ENCODE results near the gene ANLN. TPM values are rescaled to one million over a fixed set of nuclear protein-coding genes. Genes with fewer than 3 reads are reported as not detected.

The ANLN gene
- total and polyA plus RNA-seq, 4 donors = 12.4 to 35.5 (median 18.7) TPM

GRCh38 chr7:36390199-36391090 is 783 bp downstream of the ANLN start:
- peaks cover 4% of the 10 kb centered on the region for H3K4me1 ChIP-seq (ENCODE audit: control insufficient read depth, insufficient read depth, low read length)
- WGBS (ENCODE audit: insufficient coverage) = 0% methylated on average over 20 of the region's 26 CpGs
- peak overlapping the region; percentile 86 for H3K27ac ChIP-seq (ENCODE audit: low read depth, low read length)
- DNase-seq (ENCODE audit: low read depth in 4 of 6, low spot score in 6 of 6) = peak in 4 of 6 donors; percentile 38 to 87 (median 68)
- H3K9me3 ChIP-seq (ENCODE audit: control insufficient read depth, insufficient read depth, low read length) = no peaks in the 10 kb centered on the region
- peak overlapping the region; percentile 84 for H3K4me3 ChIP-seq (ENCODE audit: low read depth, low read length)
- no peaks in the 10 kb centered on the region for H3K27me3 ChIP-seq (ENCODE audit: control insufficient read depth, insufficient read depth, low read length)
- H3K36me3 ChIP-seq (ENCODE audit: control insufficient read depth, insufficient read depth, low read length) = no peaks in the 10 kb centered on the region

GRCh38 chr7:36391436-36392198 is 2.0 kb downstream of the ANLN start:
- Histone ChIP-seq H3K4me3 (ENCODE audit: low read depth, low read length) (no peak overlapping the region), H3K9me3 (ENCODE audit: control insufficient read depth, insufficient read depth, low read length) (no peaks in the 10 kb centered on the region), H3K36me3 (ENCODE audit: control insufficient read depth, insufficient read depth, low read length) (no peaks in the 10 kb centered on the region), H3K27me3 (ENCODE audit: control insufficient read depth, insufficient read depth, low read length) (no peaks in the 10 kb centered on the region), H3K27ac (ENCODE audit: low read depth, low read length) (no peak overlapping the region), H3K4me1 (ENCODE audit: control insufficient read depth, insufficient read depth, low read length) (peaks cover 4% of the 10 kb centered on the region)
- no peak for DNase-seq (ENCODE audit: low read depth in 4 of 6, low spot score in 6 of 6)
- WGBS (ENCODE audit: insufficient coverage) = no CpG with 5 or more reads among the region's 10 CpGs

DNA sequence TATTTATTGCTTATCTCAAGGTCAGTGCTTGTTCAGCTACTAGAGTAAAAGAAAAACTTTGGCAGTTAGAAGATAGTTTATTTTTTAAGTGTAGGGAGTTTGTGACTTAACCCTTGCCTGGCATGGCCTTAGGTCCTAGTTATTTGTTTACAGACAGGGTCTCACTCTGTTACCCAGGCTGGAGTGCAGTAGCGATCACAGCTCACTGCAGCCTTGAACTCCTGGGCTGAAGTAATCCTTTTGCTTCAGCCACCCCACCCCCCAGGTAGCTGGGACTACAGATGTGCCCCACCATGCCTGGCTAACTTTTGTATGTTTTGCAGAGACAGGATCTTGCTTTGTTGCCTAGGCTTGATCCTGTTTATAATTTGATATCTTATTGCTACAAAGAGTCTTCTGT is 4.2 kb downstream of the ANLN start:
- peaks cover 4% of the 10 kb centered on the region for H3K4me1 ChIP-seq (ENCODE audit: control insufficient read depth, insufficient read depth, low read length)
- WGBS (ENCODE audit: insufficient coverage) = 100% methylated on average over 1 of the region's 1 CpG
- H3K27ac ChIP-seq (ENCODE audit: low read depth, low read length) = no peak overlapping the region
- no peaks in the 10 kb centered on the region for H3K27me3 ChIP-seq (ENCODE audit: control insufficient read depth, insufficient read depth, low read length)
- no peaks in the 10 kb centered on the region for H3K36me3 ChIP-seq (ENCODE audit: control insufficient read depth, insufficient read depth, low read length)
- H3K9me3 ChIP-seq (ENCODE audit: control insufficient read depth, insufficient read depth, low read length) = no peaks in the 10 kb centered on the region
- H3K4me3 ChIP-seq (ENCODE audit: low read depth, low read length) = no peak overlapping the region
- DNase-seq (ENCODE audit: low read depth in 4 of 6, low spot score in 6 of 6) = no peak

DNA sequence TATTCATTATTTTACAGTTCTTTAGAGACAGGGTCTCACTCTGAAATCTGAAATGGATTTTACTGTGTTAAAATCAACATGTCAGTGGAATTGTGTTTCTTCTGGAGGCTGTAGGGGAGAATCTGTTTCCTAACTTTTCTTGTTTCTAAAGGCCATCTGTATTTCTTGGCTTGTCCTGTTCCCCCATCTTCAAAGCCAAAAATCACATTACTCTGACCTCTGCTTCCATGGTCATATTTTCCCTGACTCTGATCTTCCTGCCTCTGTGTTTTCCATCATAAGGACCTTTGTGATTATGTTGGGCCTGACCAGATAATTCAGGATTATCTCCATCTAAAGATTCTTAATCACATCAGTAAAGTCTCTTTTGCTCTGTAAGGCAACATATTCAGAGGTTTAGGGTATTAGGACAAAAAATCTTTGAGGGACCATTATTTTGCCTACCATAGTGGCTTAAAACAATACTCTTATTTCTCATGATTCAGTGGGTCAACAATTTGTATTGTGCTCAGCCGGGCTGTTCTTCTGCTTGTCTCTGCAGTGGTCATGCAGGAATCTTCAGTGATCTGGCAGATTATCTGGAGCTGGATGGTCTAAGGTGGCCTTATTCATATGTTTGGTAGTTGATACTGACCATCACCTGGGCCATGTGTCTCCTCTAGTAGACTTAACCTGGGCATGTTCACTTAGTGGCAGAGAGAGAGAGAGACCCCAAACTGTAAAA is 5.7 kb downstream of the ANLN start:
- H3K27me3 ChIP-seq (ENCODE audit: control insufficient read depth, insufficient read depth, low read length) = no peaks in the 10 kb centered on the region
- H3K36me3 ChIP-seq (ENCODE audit: control insufficient read depth, insufficient read depth, low read length) = peaks cover under 1% of the 10 kb centered on the region
- no peak overlapping the region for H3K27ac ChIP-seq (ENCODE audit: low read depth, low read length)
- no peak overlapping the region for H3K4me3 ChIP-seq (ENCODE audit: low read depth, low read length)
- no peaks in the 10 kb centered on the region for H3K4me1 ChIP-seq (ENCODE audit: control insufficient read depth, insufficient read depth, low read length)
- no peaks in the 10 kb centered on the region for H3K9me3 ChIP-seq (ENCODE audit: control insufficient read depth, insufficient read depth, low read length)
- DNase-seq (ENCODE audit: low read depth in 4 of 6, low spot score in 6 of 6) = peak in 1 of 6 donors; percentile 36
- 100% methylated on average over 1 of the region's 1 CpG for WGBS (ENCODE audit: insufficient coverage)

- Histone ChIP-seq H3K27me3 (ENCODE audit: control insufficient read depth, insufficient read depth, low read length) (no peaks in the 10 kb centered on the region), H3K4me1 (ENCODE audit: control insufficient read depth, insufficient read depth, low read length) (no peaks in the 10 kb centered on the region), H3K4me3 (ENCODE audit: low read depth, low read length) (no peak overlapping the region), H3K36me3 (ENCODE audit: control insufficient read depth, insufficient read depth, low read length) (peaks cover 2% of the 10 kb centered on the region), H3K27ac (ENCODE audit: low read depth, low read length) (no peak overlapping the region), H3K9me3 (ENCODE audit: control insufficient read depth, insufficient read depth, low read length) (no peaks in the 10 kb centered on the region)
- WGBS (ENCODE audit: insufficient coverage) = 100% methylated on average over 4 of the region's 4 CpGs
- DNase-seq (ENCODE audit: low read depth in 4 of 6, low spot score in 6 of 6) = no peak
Measured at GRCh38 chr7:36396150-36396549, 6.5 kb downstream of the ANLN start.

DNA sequence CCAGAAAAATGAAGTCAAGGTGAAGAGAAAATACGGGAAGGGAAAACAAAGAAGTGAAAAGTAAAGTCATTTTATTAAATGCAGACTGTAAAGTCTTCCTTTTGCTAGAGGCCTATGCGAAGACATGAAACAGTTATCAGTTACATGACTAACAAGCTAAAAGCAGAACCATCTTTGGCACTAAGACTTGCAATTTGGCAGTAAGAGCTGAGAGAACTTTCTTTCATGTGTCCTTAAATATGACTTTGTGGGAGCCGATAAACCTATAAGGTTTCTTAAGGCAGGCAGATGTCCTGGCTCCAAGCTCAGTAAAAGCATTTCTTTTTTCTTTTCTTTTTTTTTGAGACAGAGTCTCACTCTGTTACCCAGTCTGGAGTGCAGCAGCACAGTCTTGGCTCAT is 10.4 kb downstream of the ANLN start:
- no peaks in the 10 kb centered on the region for H3K27me3 ChIP-seq (ENCODE audit: control insufficient read depth, insufficient read depth, low read length)
- no peaks in the 10 kb centered on the region for H3K4me1 ChIP-seq (ENCODE audit: control insufficient read depth, insufficient read depth, low read length)
- DNase-seq (ENCODE audit: low read depth in 4 of 6, low spot score in 6 of 6) = peak in 1 of 6 donors; percentile 53
- no peaks in the 10 kb centered on the region for H3K9me3 ChIP-seq (ENCODE audit: control insufficient read depth, insufficient read depth, low read length)
- H3K4me3 ChIP-seq (ENCODE audit: low read depth, low read length) = no peak overlapping the region
- H3K27ac ChIP-seq (ENCODE audit: low read depth, low read length) = no peak overlapping the region
- peaks cover 2% of the 10 kb centered on the region for H3K36me3 ChIP-seq (ENCODE audit: control insufficient read depth, insufficient read depth, low read length)
- 100% methylated on average over 1 of the region's 3 CpGs for WGBS (ENCODE audit: insufficient coverage)

DNA sequence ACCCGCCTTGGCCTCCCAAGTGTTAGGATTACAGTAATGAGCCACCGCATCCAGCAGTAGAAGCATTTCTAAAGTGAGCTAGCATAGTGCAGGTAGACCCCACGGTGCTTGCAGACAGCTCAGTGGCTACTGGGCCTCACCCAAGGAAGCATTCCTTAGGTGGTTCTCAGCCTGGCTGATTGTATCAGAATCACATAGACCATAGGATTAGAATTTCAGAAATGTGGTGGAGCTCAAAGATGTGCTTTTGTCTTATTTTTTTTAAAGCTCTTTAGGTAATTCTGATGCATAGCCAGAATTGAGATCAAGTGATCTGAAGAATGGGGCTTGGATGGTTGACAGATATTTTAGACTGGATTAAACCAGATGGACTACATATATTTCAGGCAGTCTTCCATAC is 10.9 kb downstream of the ANLN start:
- Histone ChIP-seq H3K4me1 (ENCODE audit: control insufficient read depth, insufficient read depth, low read length) (no peaks in the 10 kb centered on the region), H3K9me3 (ENCODE audit: control insufficient read depth, insufficient read depth, low read length) (no peaks in the 10 kb centered on the region), H3K27me3 (ENCODE audit: control insufficient read depth, insufficient read depth, low read length) (no peaks in the 10 kb centered on the region), H3K4me3 (ENCODE audit: low read depth, low read length) (no peak overlapping the region), H3K27ac (ENCODE audit: low read depth, low read length) (no peak overlapping the region), H3K36me3 (ENCODE audit: control insufficient read depth, insufficient read depth, low read length) (peaks cover 2% of the 10 kb centered on the region)
- DNase-seq (ENCODE audit: low read depth in 4 of 6, low spot score in 6 of 6) = no peak
- 98% methylated on average over 3 of the region's 3 CpGs for WGBS (ENCODE audit: insufficient coverage)

DNA sequence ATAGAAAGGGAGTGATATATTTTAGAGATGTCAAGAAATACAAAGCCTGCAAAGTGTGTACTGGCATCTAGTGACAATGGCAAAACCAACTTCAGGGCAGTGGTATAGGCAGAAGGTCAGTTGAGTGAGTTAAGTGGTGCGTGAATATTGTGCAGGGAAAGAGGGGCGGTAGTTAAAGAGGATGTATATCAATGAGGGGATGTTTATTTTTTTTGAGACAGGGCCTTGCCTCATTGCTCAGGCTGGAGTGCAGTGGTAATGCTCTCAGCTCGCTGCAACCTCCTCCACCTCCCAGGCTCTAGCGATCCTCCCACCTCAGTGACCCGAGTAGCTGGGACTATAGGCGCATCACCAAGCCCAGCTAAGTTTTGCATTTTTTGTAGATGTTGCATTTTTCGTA is 13.8 kb downstream of the ANLN start:
- no peak overlapping the region for H3K27ac ChIP-seq (ENCODE audit: low read depth, low read length)
- 95% methylated on average over 6 of the region's 7 CpGs for WGBS (ENCODE audit: insufficient coverage)
- H3K36me3 ChIP-seq (ENCODE audit: control insufficient read depth, insufficient read depth, low read length) = peaks cover 2% of the 10 kb centered on the region
- H3K9me3 ChIP-seq (ENCODE audit: control insufficient read depth, insufficient read depth, low read length) = no peaks in the 10 kb centered on the region
- H3K4me3 ChIP-seq (ENCODE audit: low read depth, low read length) = no peak overlapping the region
- DNase-seq (ENCODE audit: low read depth in 4 of 6, low spot score in 6 of 6) = no peak
- H3K27me3 ChIP-seq (ENCODE audit: control insufficient read depth, insufficient read depth, low read length) = no peaks in the 10 kb centered on the region
- H3K4me1 ChIP-seq (ENCODE audit: control insufficient read depth, insufficient read depth, low read length) = peaks cover 3% of the 10 kb centered on the region

GRCh38 chr7:36404639-36405408 is 15.2 kb downstream of the ANLN start:
- H3K4me3 ChIP-seq (ENCODE audit: low read depth, low read length) = no peak overlapping the region
- no peak overlapping the region for H3K27ac ChIP-seq (ENCODE audit: low read depth, low read length)
- no peaks in the 10 kb centered on the region for H3K27me3 ChIP-seq (ENCODE audit: control insufficient read depth, insufficient read depth, low read length)
- H3K4me1 ChIP-seq (ENCODE audit: control insufficient read depth, insufficient read depth, low read length) = peaks cover 3% of the 10 kb centered on the region
- no peaks in the 10 kb centered on the region for H3K9me3 ChIP-seq (ENCODE audit: control insufficient read depth, insufficient read depth, low read length)
- 93% methylated on average over 4 of the region's 7 CpGs for WGBS (ENCODE audit: insufficient coverage)
- DNase-seq (ENCODE audit: low read depth in 4 of 6, low spot score in 6 of 6) = no peak
- peaks cover 2% of the 10 kb centered on the region for H3K36me3 ChIP-seq (ENCODE audit: control insufficient read depth, insufficient read depth, low read length)
